K562 (cell line): ENCODE measurements around the gene DBP. TPM values are rescaled to one million over a fixed set of nuclear protein-coding genes. Genes with fewer than 3 reads are reported as not detected.

Source experiments
- ASH1L ChIP-seq: fragments of 450-650 bp; IDR thresholded peaks from 2 replicates; pipeline ENCODE4 v1.6.1; 2018; ENCODE audit warnings: borderline replicate concordance, mild to moderate bottlenecking, low read depth; ENCODE audit not compliant: partially characterized antibody
- FOXK2 ChIP-seq, 2 experiments: fragments of 450-650 bp; IDR thresholded peaks in 1 of 2; conservative IDR thresholded peaks in 1 of 2; 2 replicates each; pipeline ENCODE4 v1.6.1; 2016; ENCODE audit warnings: low read depth in 2 of 2, mild to moderate bottlenecking in 1 of 2
- HDGF ChIP-seq: fragments of 450-650 bp; IDR thresholded peaks from 2 replicates; pipeline ENCODE4 v1.6.1; 2016
- HMGN3 ChIP-seq: IDR thresholded peaks from 2 replicates; pipeline ENCODE4 v1.6.1; 2011; ENCODE audit warnings: borderline replicate concordance, low read depth, mild to moderate bottlenecking, mixed read lengths, low read length; ENCODE audit not compliant: insufficient read length; ENCODE audit errors: extremely low read depth
- JUNB ChIP-seq: fragments of 450-650 bp; formaldehyde crosslinking; conservative IDR thresholded peaks from 2 replicates; pipeline ENCODE4 v1.4.0; 2020; ENCODE audit warnings: mild to moderate bottlenecking
- NCOA1 ChIP-seq: fragments of 450-650 bp; IDR thresholded peaks from 2 replicates; pipeline ENCODE4 v1.6.1; 2016; ENCODE audit warnings: low read depth
- U2AF1 ChIP-seq: fragments of 200-400 bp; formaldehyde crosslinking; optimal IDR thresholded peaks from 2 replicates; pipeline ENCODE3; 2017; ENCODE audit warnings: mild to moderate bottlenecking, low read depth, low read length, moderate library complexity
- ZZZ3 ChIP-seq: fragments of 450-650 bp; IDR thresholded peaks from 2 replicates; pipeline ENCODE4 v1.6.1; 2016; ENCODE audit warnings: antibody characterized with exemption, mild to moderate bottlenecking, moderate library complexity
- polyA plus RNA-seq, 8 experiments: library from polyadenylated mRNA; depleted of rRNA in 4 of 8; stranded (reverse) in 5 of 8; unstranded in 3 of 8; fragments of >200 nt; fragmentation: Nextera tagmentation in 2 of 8; fragmentation: Illumina TruSeq in 1 of 8; extraction: Ambion mirVana in 2 of 8; extraction: Trizol in 1 of 8; gene quantifications; 2 replicates each; pipeline versions ENCODE4 v1.2.1 to v1.2.3, GENCODE V29; 2011 to 2014; ENCODE audit warnings: inconsistent platforms in 1 of 8, missing spikeins in 1 of 8
- total RNA-seq, 7 experiments: library from RNA; depleted of rRNA in 6 of 7; stranded (reverse); fragments of >200 nt in 6 of 7; fragmentation: Illumina TruSeq in 2 of 7; extraction: Trizol in 2 of 7; gene quantifications; 2 replicates each; pipeline versions ENCODE4 v1.2.1 to v1.2.3, GENCODE V29; 2011 to 2021; ENCODE audit warnings: low replicate concordance in 1 of 7
- TF ChIP-seq, protein P1 (sequence below), 2 experiments: fragments of 450-650 bp; IDR thresholded peaks; 2 replicates each; pipeline ENCODE4 v1.6.1; 2016; ENCODE audit warnings: mild to moderate bottlenecking in 2 of 2, borderline replicate concordance in 1 of 2, low read depth in 1 of 2, moderate library complexity in 1 of 2
- TF ChIP-seq, protein P2 (sequence below): fragments of 450-650 bp; IDR thresholded peaks from 2 replicates; pipeline ENCODE4 v1.6.1; 2016; ENCODE audit warnings: mild to moderate bottlenecking
- TF ChIP-seq, protein P3 (sequence below): sonication (generic); IDR thresholded peaks from 2 replicates; pipeline ENCODE4 v1.6.1; 2016
- TF ChIP-seq, protein P4 (sequence below): fragments of 250-450 bp; sonication (Bioruptor Pico); IDR thresholded peaks from 2 replicates; pipeline ENCODE4 v1.5.1; 2021; ENCODE audit warnings: mild to moderate bottlenecking

DBP gene
- total and polyA plus RNA-seq, 9 of the 15 experiments (the other 6 are each of a cell fraction or from before 2014, with no cell fraction given), result 0.25 to 5.5 (median 1.8) TPM

DNA sequence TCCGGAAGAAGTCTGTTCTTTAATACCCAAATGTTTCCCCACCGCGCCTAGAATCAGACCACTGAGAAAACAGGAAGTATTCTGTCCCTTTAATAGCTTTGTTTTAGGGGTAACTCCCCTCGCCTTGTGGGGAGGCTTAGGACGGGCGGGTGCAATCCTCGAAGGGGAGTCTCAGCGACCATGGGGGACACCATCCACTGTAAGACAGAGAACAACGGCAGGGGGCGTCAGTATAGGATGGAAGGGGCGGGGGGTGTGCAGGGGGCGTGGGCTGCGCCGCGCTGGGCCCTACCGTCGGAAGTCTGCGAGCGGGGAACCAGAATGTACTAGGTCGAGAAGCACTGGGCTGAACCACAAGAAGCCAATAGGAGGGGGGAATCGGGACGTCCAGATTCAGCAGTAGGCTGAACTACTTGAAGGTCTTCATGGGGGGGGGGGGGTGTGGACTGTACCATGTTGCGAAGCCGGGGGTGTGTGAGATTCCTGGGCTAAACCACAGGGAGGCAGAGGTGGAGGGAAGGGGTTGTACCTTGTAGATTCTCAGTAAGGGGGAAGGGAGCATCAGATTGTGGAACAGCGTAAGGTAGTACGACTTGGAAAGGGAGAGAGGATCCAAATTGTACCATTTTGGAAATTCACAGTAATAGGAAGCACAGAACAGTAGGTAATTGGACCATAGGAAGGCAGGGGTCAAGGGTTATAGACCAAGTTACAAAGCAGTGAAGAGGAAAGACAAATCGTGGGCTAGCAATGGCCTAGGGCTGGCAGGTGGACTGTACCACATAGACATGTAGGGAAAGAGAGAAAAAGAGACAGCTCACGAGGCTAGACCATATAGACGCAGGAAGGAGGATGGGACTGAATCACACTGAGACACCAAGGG, 1.0 kb upstream of the DBP start (continued):
- TF ChIP-seq, protein P1, sequence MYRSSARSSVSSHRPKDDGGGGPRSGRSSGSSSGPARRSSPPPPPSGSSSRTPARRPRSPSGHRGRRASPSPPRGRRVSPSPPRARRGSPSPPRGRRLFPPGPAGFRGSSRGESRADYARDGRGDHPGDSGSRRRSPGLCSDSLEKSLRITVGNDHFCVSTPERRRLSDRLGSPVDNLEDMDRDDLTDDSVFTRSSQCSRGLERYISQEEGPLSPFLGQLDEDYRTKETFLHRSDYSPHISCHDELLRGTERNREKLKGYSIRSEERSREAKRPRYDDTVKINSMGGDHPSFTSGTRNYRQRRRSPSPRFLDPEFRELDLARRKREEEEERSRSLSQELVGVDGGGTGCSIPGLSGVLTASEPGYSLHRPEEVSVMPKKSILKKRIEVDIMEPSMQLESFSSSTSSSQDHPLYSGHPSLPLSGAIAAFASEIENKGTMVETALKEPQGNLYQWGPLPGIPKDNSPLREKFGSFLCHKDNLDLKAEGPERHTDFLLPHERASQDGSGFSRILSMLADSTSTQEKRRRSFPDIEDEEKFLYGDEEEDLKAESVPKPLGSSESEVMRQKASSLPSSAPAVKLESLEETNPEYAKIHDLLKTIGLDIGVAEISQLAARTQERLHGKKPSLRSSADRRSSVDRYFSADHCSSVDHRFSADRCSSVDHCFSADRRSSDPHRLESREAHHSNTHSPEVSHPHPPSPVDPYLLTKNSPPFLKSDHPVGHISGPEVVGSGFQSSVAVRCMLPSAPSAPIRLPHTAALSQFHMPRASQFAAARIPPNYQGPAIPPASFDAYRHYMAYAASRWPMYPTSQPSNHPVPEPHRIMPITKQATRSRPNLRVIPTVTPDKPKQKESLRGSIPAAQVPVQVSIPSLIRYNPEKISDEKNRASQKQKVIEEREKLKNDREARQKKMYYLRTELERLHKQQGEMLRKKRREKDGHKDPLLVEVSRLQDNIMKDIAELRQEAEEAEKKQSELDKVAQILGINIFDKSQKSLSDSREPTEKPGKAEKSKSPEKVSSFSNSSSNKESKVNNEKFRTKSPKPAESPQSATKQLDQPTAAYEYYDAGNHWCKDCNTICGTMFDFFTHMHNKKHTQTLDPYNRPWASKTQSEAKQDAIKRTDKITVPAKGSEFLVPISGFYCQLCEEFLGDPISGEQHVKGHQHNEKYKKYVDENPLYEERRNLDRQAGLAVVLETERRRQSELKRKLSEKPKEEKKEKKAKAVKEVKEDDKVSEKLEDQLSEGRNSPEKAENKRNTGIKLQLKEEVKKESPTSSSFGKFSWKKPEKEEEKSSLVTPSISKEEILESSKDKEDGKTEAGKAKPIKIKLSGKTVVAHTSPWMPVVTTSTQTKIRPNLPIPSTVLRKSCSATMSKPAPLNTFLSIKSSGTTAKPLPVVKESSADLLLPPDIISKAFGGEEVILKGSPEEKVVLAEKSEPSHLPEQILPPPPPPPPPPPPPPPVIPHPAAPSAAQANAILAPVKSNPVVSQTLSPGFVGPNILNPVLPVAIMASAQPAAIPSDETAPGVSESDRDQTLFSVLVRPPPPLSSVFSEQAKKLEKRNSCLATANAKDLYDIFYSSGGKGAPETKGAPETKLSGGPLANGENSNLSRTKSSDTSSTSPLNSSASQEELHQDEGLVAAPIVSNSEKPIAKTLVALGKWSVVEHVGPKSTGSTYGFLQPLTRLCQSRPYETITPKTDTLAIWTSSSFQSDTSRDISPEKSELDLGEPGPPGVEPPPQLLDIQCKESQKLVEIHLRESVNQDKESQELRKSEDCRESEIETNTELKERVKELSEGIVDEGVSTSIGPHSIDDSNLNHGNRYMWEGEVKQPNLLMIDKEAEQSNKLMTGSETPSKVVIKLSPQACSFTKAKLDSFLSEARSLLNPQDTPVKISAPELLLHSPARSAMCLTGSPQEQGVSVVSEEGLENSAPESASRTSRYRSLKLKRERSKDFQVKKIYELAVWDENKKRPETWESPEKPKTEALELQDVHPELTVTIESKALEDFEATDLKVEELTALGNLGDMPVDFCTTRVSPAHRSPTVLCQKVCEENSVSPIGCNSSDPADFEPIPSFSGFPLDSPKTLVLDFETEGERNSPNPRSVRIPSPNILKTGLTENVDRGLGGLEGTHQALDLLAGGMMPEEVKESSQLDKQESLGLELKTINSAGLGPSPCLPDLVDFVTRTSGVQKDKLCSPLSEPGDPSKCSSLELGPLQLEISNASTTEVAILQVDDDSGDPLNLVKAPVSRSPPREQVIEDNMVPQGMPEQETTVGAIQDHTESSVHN (IDR thresholded peaks at IDR 0.05; ENCODE audit: borderline replicate concordance in 1 of 2, low read depth in 1 of 2), result 0 out of 4 replicates have a peak, but pooled peaks of 1 of the 2 experiments have one; percentile 6
- TF ChIP-seq NCOA1, result no peak
- TF ChIP-seq, protein P2, sequence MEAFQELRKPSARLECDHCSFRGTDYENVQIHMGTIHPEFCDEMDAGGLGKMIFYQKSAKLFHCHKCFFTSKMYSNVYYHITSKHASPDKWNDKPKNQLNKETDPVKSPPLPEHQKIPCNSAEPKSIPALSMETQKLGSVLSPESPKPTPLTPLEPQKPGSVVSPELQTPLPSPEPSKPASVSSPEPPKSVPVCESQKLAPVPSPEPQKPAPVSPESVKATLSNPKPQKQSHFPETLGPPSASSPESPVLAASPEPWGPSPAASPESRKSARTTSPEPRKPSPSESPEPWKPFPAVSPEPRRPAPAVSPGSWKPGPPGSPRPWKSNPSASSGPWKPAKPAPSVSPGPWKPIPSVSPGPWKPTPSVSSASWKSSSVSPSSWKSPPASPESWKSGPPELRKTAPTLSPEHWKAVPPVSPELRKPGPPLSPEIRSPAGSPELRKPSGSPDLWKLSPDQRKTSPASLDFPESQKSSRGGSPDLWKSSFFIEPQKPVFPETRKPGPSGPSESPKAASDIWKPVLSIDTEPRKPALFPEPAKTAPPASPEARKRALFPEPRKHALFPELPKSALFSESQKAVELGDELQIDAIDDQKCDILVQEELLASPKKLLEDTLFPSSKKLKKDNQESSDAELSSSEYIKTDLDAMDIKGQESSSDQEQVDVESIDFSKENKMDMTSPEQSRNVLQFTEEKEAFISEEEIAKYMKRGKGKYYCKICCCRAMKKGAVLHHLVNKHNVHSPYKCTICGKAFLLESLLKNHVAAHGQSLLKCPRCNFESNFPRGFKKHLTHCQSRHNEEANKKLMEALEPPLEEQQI, result no peak; the same call in 1 of the 2 replicates
- no peak for TF ChIP-seq ZZZ3
- TF ChIP-seq, protein P3, sequence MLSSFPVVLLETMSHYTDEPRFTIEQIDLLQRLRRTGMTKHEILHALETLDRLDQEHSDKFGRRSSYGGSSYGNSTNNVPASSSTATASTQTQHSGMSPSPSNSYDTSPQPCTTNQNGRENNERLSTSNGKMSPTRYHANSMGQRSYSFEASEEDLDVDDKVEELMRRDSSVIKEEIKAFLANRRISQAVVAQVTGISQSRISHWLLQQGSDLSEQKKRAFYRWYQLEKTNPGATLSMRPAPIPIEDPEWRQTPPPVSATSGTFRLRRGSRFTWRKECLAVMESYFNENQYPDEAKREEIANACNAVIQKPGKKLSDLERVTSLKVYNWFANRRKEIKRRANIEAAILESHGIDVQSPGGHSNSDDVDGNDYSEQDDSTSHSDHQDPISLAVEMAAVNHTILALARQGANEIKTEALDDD, result no peak
- TF ChIP-seq U2AF1, result no peak
- TF ChIP-seq FOXK2 (conservative IDR thresholded peaks at IDR 0.05 in 1 of 2, IDR thresholded peaks at IDR 0.05 in 1 of 2; ENCODE audit: low read depth in 2 of 2), result peak; percentile 14 to 99
- peak; percentile 76 for TF ChIP-seq ASH1L
- TF ChIP-seq JUNB (CRISPR knock-in tag), result no peak
- no peak for TF ChIP-seq HMGN3
- TF ChIP-seq, protein P4, sequence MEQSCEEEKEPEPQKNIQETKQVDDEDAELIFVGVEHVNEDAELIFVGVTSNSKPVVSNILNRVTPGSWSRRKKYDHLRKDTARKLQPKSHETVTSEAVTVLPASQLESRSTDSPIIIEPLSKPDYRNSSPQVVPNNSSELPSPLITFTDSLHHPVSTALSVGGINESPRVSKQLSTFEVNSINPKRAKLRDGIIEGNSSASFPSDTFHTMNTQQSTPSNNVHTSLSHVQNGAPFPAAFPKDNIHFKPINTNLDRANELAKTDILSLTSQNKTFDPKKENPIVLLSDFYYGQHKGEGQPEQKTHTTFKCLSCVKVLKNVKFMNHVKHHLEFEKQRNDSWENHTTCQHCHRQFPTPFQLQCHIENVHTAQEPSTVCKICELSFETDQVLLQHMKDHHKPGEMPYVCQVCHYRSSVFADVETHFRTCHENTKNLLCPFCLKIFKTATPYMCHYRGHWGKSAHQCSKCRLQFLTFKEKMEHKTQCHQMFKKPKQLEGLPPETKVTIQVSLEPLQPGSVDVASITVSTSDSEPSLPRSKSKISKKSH (CRISPR knock-in tag), result no peak
- peak; percentile 97 for TF ChIP-seq HDGF
